GM23338 (cell line): ENCODE results near the gene MACF1. TPM values are rescaled to one million over a fixed set of nuclear protein-coding genes. Genes with fewer than 3 reads are reported as not detected.
A peak's percentile ranks its signal among the peaks of the same experiment; 100 is the strongest.

ENCODE experiments used
- ATAC-seq: fragments of 200-7000 bp; cut with Tn5 transposase; 3 replicates; pipeline ENCODE4 v1.9.1; 2020
- DNase-seq: peaks from one replicate; pipeline ENCODE4 v3.0.0-alpha.2; 2015; ENCODE audit warnings: low spot score
- H2AFZ ChIP-seq: fragments of 200-600 bp; sonication (generic); 2 replicates; pipeline ENCODE4 v1.8.0; 2016; ENCODE audit warnings: antibody characterized with exemption, mild to moderate bottlenecking, moderate library complexity
- H3F3A ChIP-seq: fragments of 200-600 bp; sonication (generic); replicated peaks from 2 replicates; pipeline ENCODE4 v1.8.0; 2017; ENCODE audit warnings: antibody characterized with exemption, mixed run types, low read depth
- H3K27ac ChIP-seq: fragments of 200-600 bp; sonication (generic); 2 replicates; pipeline ENCODE4 v1.6.1; 2016; ENCODE audit warnings: low read depth
- H3K27me3 ChIP-seq: fragments of 200-600 bp; sonication (generic); 2 replicates; pipeline ENCODE4 v1.8.0; 2016; ENCODE audit warnings: mild to moderate bottlenecking, mixed run types, moderate library complexity; ENCODE audit not compliant: insufficient read depth
- H3K36me3 ChIP-seq: fragments of 200-600 bp; sonication (generic); 2 replicates; pipeline ENCODE4 v1.8.0; 2016; ENCODE audit warnings: mild to moderate bottlenecking; ENCODE audit not compliant: insufficient read depth
- H3K4me1 ChIP-seq: fragments of 200-600 bp; sonication (generic); 2 replicates; pipeline ENCODE4 v1.8.0; 2016; ENCODE audit warnings: mild to moderate bottlenecking, moderate library complexity; ENCODE audit not compliant: insufficient read depth
- H3K4me2 ChIP-seq: fragments of 200-600 bp; sonication (generic); 2 replicates; pipeline ENCODE4 v1.7.1; 2017; ENCODE audit warnings: mixed run types
- H3K4me3 ChIP-seq: fragments of 200-600 bp; sonication (generic); 2 replicates; pipeline ENCODE4 v1.6.1; 2016; ENCODE audit warnings: mixed run types
- H3K79me2 ChIP-seq: fragments of 200-600 bp; sonication (generic); replicated peaks from 2 replicates; pipeline ENCODE4 v1.8.0; 2017; ENCODE audit warnings: mild to moderate bottlenecking; ENCODE audit not compliant: insufficient read depth
- H3K9me2 ChIP-seq: fragments of 200-600 bp; sonication (generic); 2 replicates; pipeline ENCODE4 v1.8.0; 2017; ENCODE audit not compliant: insufficient read depth
- H4K20me1 ChIP-seq: fragments of 200-600 bp; sonication (generic); replicated peaks from 2 replicates; pipeline ENCODE4 v1.8.0; 2017; ENCODE audit warnings: mild to moderate bottlenecking; ENCODE audit not compliant: insufficient read depth
- H3K27ac Mint-ChIP-seq: 2 replicates; pipeline ENCODE4 v1.8.0; 2020; ENCODE audit warnings: inconsistent platforms, mild to moderate bottlenecking, moderate library complexity, mixed read lengths
- H3K27me3 Mint-ChIP-seq: 3 replicates; pipeline ENCODE4 v1.8.0; 2022; ENCODE audit warnings: low read depth, mild to moderate bottlenecking, moderate library complexity, mixed read lengths, inconsistent platforms; ENCODE audit not compliant: insufficient read depth, poor library complexity
- H3K36me3 Mint-ChIP-seq: 3 replicates; pipeline ENCODE4 v1.8.0; 2021; ENCODE audit warnings: low read depth, mild to moderate bottlenecking, inconsistent platforms, moderate library complexity, mixed read lengths
- H3K4me1 Mint-ChIP-seq: 3 replicates; pipeline ENCODE4 v1.8.0; 2020; ENCODE audit warnings: mild to moderate bottlenecking, inconsistent platforms, mixed read lengths
- H3K4me3 Mint-ChIP-seq: 3 replicates; pipeline ENCODE4 v1.8.0; 2021; ENCODE audit warnings: moderate library complexity, mild to moderate bottlenecking, inconsistent platforms, mixed read lengths
- H3K9me3 Mint-ChIP-seq: 3 replicates; pipeline ENCODE4 v1.8.0; 2020; ENCODE audit warnings: moderate library complexity, mild to moderate bottlenecking, inconsistent platforms, mixed read lengths
- CTCF ChIP-seq, 2 experiments: fragments of 200-600 bp in 1 of 2; sonication (generic) in 1 of 2; conservative IDR thresholded peaks; 2 replicates each; pipeline versions ENCODE4 v1.5.1 to v1.6.1; 2016 to 2017; ENCODE audit warnings: antibody characterized with exemption in 2 of 2, low read depth in 2 of 2, mild to moderate bottlenecking in 2 of 2, moderate library complexity in 1 of 2
- ZNF462 ChIP-seq: fragments of 250-450 bp; sonication (Bioruptor Pico); IDR thresholded peaks from 2 replicates; pipeline ENCODE4 v1.5.0; 2020; ENCODE audit warnings: mild to moderate bottlenecking, moderate library complexity
- polyA plus RNA-seq: library from polyadenylated mRNA; unstranded; fragments of >200 nt; fragmentation: Nextera tagmentation; extraction: Ambion mirVana; gene quantifications from 2 replicates; pipeline ENCODE4 v1.2.1, GENCODE V29; 2016
- total RNA-seq: library from RNA; depleted of rRNA; stranded (reverse); fragments of >200 nt; shearing (Covaris generic); gene quantifications from 2 replicates; pipeline ENCODE4 v1.2.3, GENCODE V29; 2014

Gene MACF1
- total and polyA plus RNA-seq, 2 experiments from 2014 or later = 104 to 399 TPM

GRCh38 chr1:39173119-39173994 is 31.1 kb upstream of the MACF1 start:
- ATAC-seq = peak; percentile 16
- Mint-ChIP-seq H3K27ac (peak overlapping the region; percentile 86), H3K27me3 (peaks cover 15% of the 10 kb centered on the region), H3K4me1 (peaks cover 68% of the 10 kb centered on the region), H3K4me3 (no peak overlapping the region), H3K36me3 (no peaks in the 10 kb centered on the region), H3K9me3 (no peaks in the 10 kb centered on the region)
- H4K20me1 ChIP-seq = peaks cover 36% of the 10 kb centered on the region
- H3K27me3 ChIP-seq = no peaks in the 10 kb centered on the region
- H3K4me2 ChIP-seq = peak overlapping the region; percentile 64
- peak overlapping the region; percentile 86 for H3K27ac ChIP-seq
- TF ChIP-seq ZNF462 (CRISPR knock-in tag) = no peak
- peak; percentile 27 to 41 for TF ChIP-seq CTCF (conservative IDR thresholded peaks at IDR 0.05; ENCODE audit: low read depth in 2 of 2)
- no peak overlapping the region for H2AFZ ChIP-seq
- peaks cover 71% of the 10 kb centered on the region for H3K4me1 ChIP-seq
- no peaks in the 10 kb centered on the region for H3K9me2 ChIP-seq
- H3K79me2 ChIP-seq = peaks cover 99% of the 10 kb centered on the region
- no peak for DNase-seq
- 0 out of 2 replicates have a peak overlapping the region, but pooled peaks have one; percentile 27 for H3K4me3 ChIP-seq
- no peaks in the 10 kb centered on the region for H3K36me3 ChIP-seq
- no peaks in the 10 kb centered on the region for H3F3A ChIP-seq
